Endometrium (tissue), 2 donors: ENCODE results near the gene IL15RA.
"Not testable (repeated sequence)": the region's sequence is repeated elsewhere in the genome, so short reads cannot be mapped to it uniquely, and the experiment has no call there.

Experiments used
- FAIRE-seq: peaks from 2 replicates; lab custom pipeline; 2012; peaks lifted over from hg19 to GRCh38; lab: Jason Lieb, UNC
- donor health status: control.
- donor health status: control.

The IL15RA gene

DNA sequence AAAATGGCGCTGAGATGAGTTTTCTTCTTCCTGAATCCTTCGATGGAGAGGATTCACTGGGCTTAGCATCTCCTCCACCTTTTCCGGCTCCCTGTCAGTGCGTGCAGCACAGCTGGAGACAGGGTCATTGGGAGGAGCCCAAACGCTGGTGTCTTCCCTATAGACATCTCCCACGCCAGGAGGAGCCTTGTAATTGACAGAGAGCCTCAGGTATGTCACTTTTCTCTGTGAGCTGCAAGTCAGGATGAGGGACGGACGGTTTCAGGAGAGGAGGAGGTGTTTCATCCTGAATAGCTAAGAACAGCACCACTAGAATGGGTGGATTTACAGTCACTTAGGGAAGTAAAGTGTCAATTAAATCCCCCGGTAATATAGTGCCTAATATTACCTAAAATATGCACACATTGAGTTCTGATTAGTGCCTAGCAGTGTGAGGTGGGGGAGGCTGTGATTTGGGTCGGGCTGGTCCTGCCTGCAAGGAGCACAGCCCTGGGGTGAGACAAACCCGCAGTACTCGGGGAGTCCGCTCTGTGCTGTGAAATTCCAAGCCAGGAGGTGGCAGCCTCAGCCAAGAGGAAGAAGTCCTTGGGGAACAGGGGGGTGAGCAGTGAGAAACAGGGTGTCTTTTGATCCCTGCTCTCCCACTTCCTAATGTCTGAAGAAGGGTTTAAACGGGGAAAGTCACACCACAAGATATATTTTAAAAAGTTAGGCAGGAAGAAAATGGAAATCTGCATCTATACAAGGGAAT, 28.2 kb downstream of the IL15RA start:
- FAIRE-seq, result peak; percentile 31

GRCh38 chr10:5948208-5948585, 29.1 kb downstream of the IL15RA start:
- no peak for FAIRE-seq

GRCh38 chr10:5947471-5948207, 29.7 kb downstream of the IL15RA start:
- FAIRE-seq, result no peak

DNA sequence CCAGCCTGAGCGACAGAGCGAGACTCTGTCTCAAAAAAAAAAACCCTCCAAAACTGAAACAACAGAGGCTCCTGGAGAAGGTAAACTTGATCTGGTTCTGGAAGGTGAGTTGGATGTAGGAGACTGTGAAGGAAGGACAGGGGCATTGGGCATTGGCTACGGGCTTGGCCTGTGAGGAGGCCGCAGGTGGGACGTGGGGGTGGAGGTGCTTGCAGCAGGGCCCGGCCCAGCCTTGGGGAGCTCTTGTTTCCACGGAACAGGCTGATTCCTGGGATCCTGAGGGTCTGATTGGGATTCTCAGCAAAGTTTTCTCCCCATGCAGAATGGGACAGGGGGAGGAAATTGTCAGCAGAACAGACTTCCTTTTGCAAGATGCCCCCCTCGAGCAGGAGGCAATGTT, 30.6 kb downstream of the IL15RA start:
- no peak for FAIRE-seq

DNA sequence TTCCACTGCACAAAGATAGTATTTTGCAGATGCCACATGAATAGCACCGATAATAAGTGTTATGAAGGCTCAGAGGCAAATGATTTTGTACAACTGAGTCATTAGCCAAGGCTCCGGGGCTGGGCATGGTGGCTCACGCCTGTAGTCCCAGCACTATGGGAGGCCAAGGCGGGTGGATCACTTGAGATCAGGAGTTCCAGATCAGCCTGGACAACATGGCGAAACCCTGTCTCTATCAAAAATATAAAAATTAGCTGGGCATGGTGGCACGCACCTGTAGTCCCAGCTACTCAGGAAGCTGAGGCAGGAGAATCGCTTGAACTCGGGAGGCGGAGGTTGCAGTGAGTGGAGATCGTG, 30.9 kb downstream of the IL15RA start:
- FAIRE-seq, result not testable (repeated sequence)

DNA sequence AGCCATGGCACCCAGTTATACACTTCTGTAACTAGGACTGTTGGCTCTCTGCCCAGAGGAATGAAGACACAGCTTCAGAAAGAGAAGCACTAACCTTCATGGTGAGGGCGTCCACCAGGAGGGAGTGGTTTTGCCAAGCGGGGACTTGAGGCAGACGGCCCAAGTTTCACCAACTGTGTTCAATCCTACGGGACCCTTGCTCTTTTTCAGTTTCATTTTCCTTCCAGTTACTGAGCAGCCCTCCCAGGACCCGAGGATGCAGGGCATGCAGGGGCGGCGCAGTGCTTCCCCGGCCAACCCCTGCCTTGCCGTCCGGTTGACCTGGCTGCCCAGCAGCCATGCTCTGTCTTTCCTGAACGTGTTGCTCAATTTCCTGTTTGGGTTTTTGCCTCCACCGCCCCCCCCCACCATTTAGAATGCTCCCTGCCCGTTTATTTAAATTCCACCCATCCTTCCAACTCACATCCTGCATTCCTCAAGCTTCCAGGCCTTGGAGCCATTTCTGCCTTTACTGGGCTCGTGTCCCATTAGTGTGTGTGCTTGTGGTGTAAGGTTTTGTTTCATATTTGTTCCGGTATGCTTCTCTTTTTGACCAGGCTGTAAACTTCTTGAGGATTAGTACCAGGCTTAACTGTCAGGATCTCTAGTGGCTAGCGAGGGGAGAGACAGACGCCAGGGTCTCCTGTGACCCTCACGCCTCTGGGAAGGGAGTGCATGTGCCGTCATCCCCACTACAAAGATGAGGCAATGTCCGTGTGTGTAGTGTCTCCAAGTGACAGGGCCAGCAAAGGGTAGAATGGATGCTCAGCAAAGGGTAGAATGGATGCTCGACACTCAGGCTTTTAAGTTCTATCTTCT, 31.6 kb downstream of the IL15RA start:
- FAIRE-seq, result no peak

DNA sequence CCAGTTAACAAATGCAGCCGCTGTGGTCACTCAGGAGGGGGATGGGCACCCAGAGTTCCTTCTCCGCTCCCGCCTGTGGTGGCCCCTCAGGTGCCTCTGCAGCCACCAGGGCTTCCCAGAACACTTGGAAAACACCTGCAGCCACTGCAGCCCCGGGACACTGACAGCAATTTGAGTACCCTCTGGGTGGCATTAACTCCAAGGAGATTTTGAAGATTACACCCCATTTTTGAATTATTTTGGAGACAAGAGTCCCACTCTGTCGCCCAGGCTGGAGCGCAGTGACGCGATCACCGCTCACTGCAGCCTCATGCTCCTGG, 32.2 kb downstream of the IL15RA start:
- no peak for FAIRE-seq

GRCh38 chr10:5944389-5945189, 32.8 kb downstream of the IL15RA start:
- FAIRE-seq, result peak; percentile 98

DNA sequence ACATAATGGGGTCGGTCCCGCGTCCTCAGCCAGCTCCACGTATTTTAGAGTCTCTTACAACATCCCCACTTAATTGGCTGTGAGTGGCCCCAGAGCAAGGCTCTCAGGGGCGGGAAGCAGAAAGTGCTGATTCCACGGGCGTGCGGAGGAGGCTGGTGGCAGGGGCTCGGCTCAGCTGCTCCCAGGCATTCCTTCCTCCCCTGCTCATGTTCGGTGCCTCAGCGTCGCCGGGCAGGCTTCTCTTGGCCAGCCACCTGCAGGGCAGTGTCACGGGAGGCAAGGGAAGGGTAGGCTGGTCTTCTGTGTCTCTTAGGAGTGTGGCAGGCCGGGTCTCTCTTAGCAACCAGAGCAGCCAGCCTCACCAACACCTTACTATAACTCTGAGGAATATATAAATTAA, 33.8 kb downstream of the IL15RA start:
- no peak for FAIRE-seq

DNA sequence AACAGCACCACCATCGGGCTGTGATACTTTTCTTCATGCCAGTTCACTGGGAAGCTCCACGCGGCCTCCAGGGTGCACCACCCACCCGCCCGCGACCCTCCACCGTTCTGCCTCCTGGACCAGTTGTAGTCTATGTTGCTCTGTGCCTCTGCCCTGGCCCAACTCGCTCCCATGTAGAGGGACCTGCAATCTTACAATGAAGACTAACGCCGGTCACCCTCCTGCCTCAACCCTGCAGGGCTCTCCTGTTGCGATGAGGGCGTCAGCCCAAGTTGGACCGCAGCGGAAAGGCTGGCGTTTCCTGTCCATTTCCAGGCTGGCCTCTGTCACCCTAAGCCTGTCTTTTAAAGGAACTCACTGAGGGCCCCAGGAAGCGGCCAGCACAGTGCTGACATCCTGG, 34.9 kb downstream of the IL15RA start:
- FAIRE-seq, result no peak

DNA sequence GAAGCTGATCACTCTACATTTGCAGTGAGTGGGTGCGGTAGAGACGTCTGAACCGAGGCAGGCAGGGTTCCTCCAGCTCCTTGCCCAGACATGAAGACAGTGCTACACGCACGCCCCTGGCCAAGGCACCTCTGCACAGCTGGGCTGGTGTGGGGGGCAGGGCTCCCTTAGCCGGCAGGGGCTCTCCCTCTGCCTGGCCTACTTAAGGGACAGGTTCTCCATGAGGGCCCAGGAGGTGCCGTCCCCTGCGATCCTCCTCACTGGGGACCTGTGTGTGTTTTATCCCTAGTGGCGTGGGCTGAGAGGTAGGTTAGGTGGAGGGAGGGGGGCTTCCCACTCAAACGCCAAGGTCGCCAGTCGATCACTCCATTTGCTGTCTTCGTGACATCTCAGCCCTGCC, 35.3 kb downstream of the IL15RA start:
- no peak for FAIRE-seq

DNA sequence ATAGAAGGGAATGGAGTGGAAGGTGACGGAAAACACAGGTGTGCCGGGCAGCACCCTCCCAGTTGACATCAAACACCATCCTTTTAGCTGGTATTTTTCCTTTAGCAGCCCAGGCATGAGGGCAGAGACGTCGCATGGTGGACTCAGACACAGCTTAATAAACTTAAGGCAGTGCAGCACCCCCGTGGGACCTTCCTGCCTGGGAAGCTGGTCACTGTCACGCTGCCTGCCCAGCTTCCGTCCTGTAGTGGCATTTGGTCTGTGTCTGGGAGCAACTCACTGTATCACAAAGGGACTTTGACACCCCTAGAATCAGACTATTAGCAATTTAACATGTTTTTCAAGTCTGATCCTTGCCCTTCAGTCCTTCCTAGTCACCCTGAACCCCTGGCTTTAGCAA, 35.8 kb downstream of the IL15RA start:
- no peak for FAIRE-seq

DNA sequence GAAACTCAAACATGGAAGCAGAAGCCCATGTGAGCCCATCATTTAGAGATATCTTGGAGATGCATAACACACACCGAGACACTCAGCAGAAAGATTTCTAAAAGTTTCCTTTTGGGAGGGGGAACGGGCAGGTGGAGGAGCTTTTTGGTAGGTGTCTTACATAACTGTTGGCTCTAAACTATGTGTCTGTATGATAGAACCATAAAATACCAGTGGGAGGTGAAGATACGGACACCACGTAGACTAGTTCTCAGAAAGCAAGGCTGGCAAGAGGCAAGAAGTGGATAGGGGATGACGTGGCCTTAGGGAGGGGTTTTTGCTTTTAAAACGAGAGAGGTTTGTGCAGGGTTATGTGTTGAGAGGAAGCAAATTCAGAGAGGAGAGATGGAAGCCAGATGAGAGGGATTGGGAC, 36.5 kb downstream of the IL15RA start:
- FAIRE-seq, result no peak

DNA sequence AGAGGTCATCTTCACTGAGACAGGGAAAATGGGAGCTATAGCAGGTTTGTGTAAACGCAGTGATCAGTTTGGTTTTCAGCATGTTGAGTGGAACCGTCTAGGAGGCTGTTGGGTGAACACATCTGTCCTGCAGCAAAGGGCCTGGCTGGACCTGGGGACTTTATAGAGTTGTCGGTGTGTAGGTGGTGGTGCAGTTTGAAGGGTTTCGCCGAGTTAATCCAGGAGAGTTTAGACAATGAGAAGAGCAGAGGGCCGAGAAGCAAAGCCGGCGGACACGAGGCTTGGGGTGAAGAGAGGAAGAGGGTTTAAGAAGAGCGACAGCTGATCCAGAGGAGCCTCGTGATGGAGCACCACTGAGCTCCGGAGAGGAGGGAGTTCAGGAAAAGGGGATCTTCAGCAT, 39.1 kb downstream of the IL15RA start:
- FAIRE-seq, result no peak

- FAIRE-seq, result no peak
Observed at GRCh38 chr10:5937016-5937415, 40.3 kb downstream of the IL15RA start.

GRCh38 chr10:5935628-5936027, 41.7 kb downstream of the IL15RA start:
- no peak for FAIRE-seq

- FAIRE-seq, result no peak
Observed at GRCh38 chr10:5933909-5934546, 43.3 kb downstream of the IL15RA start.

GRCh38 chr10:5932345-5932744, 45.0 kb downstream of the IL15RA start:
- no peak for FAIRE-seq

DNA sequence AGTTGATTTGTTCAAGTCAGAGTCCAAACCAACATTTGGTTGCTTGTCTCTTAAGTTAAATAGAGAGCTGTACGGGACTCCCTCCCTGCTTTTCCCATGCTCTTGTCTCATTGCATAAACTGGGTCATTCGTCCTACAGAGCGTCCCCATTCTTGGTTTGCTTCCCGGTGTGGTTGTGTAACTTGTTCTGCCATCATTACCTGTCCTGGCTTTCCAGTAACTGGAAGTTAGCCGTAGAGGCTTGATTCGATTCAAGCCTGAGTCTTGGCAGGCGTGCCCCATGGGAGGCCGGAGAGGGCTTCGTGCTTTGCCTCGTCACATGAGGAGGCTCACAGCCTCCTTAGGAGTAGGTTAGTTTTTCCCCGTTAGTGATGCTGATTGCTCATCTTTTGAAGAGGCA, 47.1 kb downstream of the IL15RA start:
- no peak for FAIRE-seq

GRCh38 chr10:5929442-5929841, 47.9 kb downstream of the IL15RA start:
- FAIRE-seq, result no peak

DNA sequence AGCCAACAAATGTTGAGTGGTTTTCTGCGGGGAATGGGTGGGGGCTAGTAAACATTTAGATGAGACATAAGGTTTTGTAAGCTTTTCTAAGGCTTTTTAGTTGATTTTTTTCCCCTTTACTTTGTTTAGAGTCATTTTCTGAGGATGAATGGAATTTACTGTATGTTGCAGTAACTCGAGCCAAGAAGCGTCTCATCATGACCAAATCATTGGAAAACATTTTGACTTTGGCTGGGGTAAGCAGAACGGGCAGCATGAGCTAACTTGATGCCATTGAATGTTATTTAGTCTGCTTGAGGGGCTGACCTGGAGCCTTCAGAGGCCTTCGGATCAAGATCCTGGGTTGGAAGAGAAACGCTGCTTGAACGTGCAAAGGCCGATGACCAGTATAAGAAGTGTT, 50.0 kb downstream of the IL15RA start:
- FAIRE-seq, result no peak

GRCh38 chr10:5924889-5925288, 52.5 kb downstream of the IL15RA start:
- no peak for FAIRE-seq
